ENCODE data around the gene DNAJB2. TPM values are rescaled to one million over a fixed set of nuclear protein-coding genes. Genes with fewer than 3 reads are reported as not detected.

DNAJB2 gene
- total and polyA plus RNA-seq, 2 of the 8 experiments (the other 6 are each of a cell fraction or from before 2014, with no cell fraction given): 21.0 to 26.3 TPM

DNA sequence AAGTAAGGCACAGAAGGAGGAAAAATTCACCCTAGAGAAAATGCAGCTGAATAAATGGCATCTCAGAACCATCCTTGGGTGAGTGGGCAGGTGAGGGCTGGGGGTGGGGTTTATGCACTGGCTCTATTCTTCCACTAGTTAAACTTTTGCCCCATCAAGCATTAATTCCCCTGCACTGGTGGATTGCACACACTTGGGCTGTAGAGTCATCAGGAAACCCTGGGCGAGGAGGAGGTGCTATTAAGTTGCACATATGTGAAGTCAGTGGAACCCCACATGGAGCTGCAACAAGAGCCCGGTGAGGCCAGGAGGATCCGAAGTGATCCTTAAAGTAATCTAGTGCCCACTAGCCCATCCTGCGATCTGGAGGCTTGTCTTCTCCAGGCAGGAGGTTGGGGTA, 6.8 kb upstream of the DNAJB2 start (continued):
- TF ChIP-seq, protein P1, sequence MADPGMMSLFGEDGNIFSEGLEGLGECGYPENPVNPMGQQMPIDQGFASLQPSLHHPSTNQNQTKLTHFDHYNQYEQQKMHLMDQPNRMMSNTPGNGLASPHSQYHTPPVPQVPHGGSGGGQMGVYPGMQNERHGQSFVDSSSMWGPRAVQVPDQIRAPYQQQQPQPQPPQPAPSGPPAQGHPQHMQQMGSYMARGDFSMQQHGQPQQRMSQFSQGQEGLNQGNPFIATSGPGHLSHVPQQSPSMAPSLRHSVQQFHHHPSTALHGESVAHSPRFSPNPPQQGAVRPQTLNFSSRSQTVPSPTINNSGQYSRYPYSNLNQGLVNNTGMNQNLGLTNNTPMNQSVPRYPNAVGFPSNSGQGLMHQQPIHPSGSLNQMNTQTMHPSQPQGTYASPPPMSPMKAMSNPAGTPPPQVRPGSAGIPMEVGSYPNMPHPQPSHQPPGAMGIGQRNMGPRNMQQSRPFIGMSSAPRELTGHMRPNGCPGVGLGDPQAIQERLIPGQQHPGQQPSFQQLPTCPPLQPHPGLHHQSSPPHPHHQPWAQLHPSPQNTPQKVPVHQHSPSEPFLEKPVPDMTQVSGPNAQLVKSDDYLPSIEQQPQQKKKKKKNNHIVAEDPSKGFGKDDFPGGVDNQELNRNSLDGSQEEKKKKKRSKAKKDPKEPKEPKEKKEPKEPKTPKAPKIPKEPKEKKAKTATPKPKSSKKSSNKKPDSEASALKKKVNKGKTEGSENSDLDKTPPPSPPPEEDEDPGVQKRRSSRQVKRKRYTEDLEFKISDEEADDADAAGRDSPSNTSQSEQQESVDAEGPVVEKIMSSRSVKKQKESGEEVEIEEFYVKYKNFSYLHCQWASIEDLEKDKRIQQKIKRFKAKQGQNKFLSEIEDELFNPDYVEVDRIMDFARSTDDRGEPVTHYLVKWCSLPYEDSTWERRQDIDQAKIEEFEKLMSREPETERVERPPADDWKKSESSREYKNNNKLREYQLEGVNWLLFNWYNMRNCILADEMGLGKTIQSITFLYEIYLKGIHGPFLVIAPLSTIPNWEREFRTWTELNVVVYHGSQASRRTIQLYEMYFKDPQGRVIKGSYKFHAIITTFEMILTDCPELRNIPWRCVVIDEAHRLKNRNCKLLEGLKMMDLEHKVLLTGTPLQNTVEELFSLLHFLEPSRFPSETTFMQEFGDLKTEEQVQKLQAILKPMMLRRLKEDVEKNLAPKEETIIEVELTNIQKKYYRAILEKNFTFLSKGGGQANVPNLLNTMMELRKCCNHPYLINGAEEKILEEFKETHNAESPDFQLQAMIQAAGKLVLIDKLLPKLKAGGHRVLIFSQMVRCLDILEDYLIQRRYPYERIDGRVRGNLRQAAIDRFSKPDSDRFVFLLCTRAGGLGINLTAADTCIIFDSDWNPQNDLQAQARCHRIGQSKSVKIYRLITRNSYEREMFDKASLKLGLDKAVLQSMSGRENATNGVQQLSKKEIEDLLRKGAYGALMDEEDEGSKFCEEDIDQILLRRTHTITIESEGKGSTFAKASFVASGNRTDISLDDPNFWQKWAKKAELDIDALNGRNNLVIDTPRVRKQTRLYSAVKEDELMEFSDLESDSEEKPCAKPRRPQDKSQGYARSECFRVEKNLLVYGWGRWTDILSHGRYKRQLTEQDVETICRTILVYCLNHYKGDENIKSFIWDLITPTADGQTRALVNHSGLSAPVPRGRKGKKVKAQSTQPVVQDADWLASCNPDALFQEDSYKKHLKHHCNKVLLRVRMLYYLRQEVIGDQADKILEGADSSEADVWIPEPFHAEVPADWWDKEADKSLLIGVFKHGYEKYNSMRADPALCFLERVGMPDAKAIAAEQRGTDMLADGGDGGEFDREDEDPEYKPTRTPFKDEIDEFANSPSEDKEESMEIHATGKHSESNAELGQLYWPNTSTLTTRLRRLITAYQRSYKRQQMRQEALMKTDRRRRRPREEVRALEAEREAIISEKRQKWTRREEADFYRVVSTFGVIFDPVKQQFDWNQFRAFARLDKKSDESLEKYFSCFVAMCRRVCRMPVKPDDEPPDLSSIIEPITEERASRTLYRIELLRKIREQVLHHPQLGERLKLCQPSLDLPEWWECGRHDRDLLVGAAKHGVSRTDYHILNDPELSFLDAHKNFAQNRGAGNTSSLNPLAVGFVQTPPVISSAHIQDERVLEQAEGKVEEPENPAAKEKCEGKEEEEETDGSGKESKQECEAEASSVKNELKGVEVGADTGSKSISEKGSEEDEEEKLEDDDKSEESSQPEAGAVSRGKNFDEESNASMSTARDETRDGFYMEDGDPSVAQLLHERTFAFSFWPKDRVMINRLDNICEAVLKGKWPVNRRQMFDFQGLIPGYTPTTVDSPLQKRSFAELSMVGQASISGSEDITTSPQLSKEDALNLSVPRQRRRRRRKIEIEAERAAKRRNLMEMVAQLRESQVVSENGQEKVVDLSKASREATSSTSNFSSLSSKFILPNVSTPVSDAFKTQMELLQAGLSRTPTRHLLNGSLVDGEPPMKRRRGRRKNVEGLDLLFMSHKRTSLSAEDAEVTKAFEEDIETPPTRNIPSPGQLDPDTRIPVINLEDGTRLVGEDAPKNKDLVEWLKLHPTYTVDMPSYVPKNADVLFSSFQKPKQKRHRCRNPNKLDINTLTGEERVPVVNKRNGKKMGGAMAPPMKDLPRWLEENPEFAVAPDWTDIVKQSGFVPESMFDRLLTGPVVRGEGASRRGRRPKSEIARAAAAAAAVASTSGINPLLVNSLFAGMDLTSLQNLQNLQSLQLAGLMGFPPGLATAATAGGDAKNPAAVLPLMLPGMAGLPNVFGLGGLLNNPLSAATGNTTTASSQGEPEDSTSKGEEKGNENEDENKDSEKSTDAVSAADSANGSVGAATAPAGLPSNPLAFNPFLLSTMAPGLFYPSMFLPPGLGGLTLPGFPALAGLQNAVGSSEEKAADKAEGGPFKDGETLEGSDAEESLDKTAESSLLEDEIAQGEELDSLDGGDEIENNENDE (IDR thresholded peaks at IDR 0.05; ENCODE audit: insufficient replicate concordance, low read length): no peak
- no peak for TF ChIP-seq TBP (IDR thresholded peaks at IDR 0.05; ENCODE audit: low read depth, low read length)
- no peak for TF ChIP-seq SRF (IDR thresholded peaks at IDR 0.05; ENCODE audit: low read depth, low read length)
- no peak for TF ChIP-seq TAF1 (IDR thresholded peaks at IDR 0.05; ENCODE audit: low read depth, low read length)
- no peak for TF ChIP-seq JUN (IDR thresholded peaks at IDR 0.05; ENCODE audit: low read depth, low read length)
- no peak for TF ChIP-seq RXRA (IDR thresholded peaks at IDR 0.05; ENCODE audit: insufficient read depth, low read depth, low read length)
- TF ChIP-seq SIX5 (IDR thresholded peaks at IDR 0.05; ENCODE audit: low read depth, low read length): no peak
- TF ChIP-seq SAP30 (IDR thresholded peaks at IDR 0.05; ENCODE audit: insufficient read depth, insufficient replicate concordance, low read length): no peak

Data from H1 (cell line).